Activated naive CD4-positive, alpha-beta T cell treated with anti-CD3 and anti-CD28 coated beads, Interleukin-2, amount 50 U/mL, for 16 hours (primary cell): Measurements from ENCODE around the gene ARVCF.

Experiments
- DNase-seq: peaks from one replicate; pipeline ENCODE4 v3.0.0-alpha.2; 2020

Gene ARVCF

GRCh38 chr22:20028855-20029549 is 12.4 kb upstream of the ARVCF start:
- no peak for DNase-seq

- DNase-seq, result no peak
Observed at GRCh38 chr22:20027966-20028854, 11.6 kb upstream of the ARVCF start.

GRCh38 chr22:20026996-20027601 is 10.5 kb upstream of the ARVCF start:
- no peak for DNase-seq

GRCh38 chr22:20026204-20026908 is 9.7 kb upstream of the ARVCF start:
- no peak for DNase-seq

GRCh38 chr22:20025401-20026203 is 9.0 kb upstream of the ARVCF start:
- no peak for DNase-seq

GRCh38 chr22:20024650-20025397 is 8.2 kb upstream of the ARVCF start:
- no peak for DNase-seq

GRCh38 chr22:20024225-20024624 is 7.6 kb upstream of the ARVCF start:
- no peak for DNase-seq

GRCh38 chr22:20022978-20023613 is 6.5 kb upstream of the ARVCF start:
- no peak for DNase-seq

- DNase-seq, result no peak
Observed at GRCh38 chr22:20022231-20022977, 5.8 kb upstream of the ARVCF start.

GRCh38 chr22:20021196-20022181 is 4.9 kb upstream of the ARVCF start:
- DNase-seq, result peak; percentile 23

- DNase-seq, result peak; percentile 94
Observed at GRCh38 chr22:20020533-20021195, 4.0 kb upstream of the ARVCF start, which contains the start of gene TANGO2. TSS of gene TANGO2 (plus strand) at chr22:20021110. CDS start at chr22:20036799, 15,689 bp downstream.

GRCh38 chr22:20019661-20020532 is 3.3 kb upstream of the ARVCF start:
- no peak for DNase-seq

- DNase-seq, result no peak
Observed at GRCh38 chr22:20018001-20018400, 1.4 kb upstream of the ARVCF start.

- no peak for DNase-seq
Observed at GRCh38 chr22:20017622-20017958, 967 bp upstream of the ARVCF start.

- DNase-seq, result peak; percentile 31
Observed at GRCh38 chr22:20015971-20016733, 471 bp downstream of the ARVCF start.

- no peak for DNase-seq
Observed at GRCh38 chr22:20015187-20015625, 1.4 kb downstream of the ARVCF start.
